GM19463 (cell line): ENCODE data around the gene KLHL3.

Experiments used
- ATAC-seq: cut with Tn5 transposase; IDR thresholded peaks from one replicate; pipeline ENCODE4 v1.9.1; 2021; ENCODE audit warnings: mild to moderate bottlenecking, moderate library complexity; ENCODE audit not compliant: unreplicated experiment

The KLHL3 gene

DNA sequence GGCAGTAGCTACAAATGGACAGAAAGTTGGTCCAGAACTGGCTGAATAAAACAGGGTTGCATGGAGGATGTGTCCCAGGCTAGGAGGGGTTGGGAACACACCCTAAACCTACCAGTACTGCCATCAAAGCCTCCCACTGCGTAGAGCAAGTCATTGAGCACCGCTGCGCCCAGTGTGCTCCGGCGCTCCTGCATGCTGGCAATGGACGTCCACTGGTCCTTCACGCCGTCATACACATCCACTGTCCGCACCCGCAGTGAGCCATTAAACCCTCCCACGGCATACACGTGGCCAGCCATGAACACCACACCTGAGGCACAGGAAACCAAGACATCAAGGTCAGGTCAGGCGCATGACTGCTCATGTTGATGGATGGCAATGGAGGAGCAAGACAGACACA is 97.0 kb downstream of the KLHL3 start:
- no peak for ATAC-seq

DNA sequence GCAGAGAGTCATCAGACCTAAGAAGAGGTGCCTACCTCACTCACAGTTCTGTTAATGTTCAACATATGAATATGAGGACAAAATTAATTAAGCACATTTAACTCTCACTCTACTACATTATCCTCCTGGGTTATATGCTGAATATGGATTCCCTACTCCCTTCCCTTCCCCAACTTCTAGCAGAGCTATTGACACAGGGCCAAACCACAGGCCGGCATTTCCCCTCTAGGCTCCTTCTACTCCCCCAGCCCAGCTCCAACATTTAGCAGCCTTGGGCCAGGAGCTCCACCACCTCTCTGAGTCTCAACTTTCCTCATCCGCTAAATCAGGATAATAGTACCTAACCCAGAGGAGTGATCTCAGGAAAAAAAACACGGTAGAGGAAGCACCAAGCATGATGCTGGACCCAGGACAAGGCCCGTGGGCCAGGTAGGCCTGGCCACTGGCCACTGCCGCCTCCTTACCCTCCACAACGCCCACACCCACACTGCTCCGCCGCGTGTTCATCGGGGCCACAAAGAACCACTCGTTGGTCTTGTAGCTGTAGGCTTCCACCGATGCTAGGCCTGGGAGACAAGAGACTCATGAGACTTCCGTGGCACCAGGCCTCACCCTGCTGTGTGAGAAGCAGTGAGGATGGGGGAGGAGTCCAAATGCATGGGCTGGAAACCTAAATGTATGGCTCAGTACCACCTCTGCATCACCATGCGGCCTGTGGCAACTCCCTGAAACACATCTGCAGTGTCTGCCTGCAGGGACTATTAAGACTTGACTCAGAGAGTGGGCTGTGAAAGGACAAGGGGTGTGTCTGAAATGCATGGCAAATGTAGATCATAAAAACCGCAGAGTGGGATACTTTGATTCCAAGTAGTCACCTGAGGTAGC is 98.8 kb downstream of the KLHL3 start:
- no peak for ATAC-seq

DNA sequence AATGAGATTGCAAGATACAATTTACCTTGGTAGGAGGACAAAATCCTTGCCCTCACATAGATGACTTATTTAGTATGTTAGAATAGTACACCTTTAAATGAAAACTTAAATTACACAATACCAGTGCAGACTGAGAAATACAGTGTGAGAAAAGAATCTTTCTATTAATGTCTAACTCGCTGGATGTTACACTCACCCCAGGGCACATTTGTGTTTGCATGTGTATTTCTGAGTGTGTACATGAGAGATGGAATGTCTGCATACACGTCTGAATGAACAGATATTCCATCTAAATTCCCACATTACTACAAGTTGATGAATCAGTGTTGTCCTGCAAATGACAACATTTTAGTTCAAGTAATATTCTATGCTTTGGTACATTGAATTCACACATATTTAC is 99.8 kb downstream of the KLHL3 start:
- no peak for ATAC-seq

DNA sequence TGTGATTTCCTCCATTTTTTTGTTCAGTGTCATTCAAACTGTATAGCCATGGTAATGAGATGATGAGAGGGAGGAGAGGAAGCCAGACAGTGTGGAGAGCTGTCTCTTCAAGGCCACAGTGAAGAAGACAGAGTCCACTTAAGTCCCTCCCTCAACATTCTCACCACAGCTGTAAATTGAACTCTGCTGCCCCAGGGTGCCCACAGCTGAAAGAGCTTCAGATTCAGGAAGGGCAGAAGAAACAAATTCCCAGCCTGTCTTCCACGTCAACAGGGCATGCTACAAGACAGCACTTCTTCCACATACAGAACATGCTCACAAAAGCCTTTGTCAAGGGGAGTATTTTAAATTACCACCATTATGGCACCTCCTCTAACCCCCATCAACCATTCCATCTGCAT is 100.4 kb downstream of the KLHL3 start:
- ATAC-seq, result no peak

DNA sequence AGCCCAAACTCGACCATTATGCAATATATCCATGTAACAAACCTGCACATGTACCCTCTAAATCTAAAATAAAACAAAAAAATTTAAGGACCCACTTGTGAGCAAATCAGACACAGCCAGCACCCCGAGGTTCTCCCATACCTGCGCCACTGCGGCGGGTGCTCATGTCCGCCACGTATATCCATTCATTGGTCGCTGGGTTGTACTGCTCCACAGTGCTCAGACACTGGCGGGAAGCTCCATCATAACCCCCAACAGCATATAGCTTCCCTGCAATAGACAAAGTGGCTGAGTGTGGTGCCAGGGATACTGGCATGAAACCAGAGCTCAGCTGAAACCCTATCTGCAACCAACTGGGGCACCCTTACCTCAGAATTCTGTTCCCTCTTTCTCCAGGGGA is 102.0 kb downstream of the KLHL3 start:
- ATAC-seq, result no peak

DNA sequence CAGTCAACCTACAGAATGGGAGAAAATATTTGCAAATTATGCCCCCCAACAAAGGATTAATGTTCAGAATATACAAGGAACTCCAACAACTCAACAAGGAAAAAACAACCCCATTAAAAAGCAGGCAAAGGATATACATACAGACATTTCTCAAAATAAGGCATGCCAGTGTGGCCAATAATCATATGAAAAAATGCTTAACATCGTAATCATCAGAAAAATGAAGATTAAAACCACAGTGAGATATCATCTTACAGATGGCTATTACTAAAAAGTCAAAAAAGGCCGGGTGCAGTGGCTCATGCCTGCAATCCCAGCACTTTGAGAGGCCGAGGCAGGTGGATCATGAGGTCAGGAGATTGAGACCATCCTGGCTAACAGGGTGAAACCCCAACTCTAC is 103.2 kb downstream of the KLHL3 start:
- ATAC-seq, result no peak

DNA sequence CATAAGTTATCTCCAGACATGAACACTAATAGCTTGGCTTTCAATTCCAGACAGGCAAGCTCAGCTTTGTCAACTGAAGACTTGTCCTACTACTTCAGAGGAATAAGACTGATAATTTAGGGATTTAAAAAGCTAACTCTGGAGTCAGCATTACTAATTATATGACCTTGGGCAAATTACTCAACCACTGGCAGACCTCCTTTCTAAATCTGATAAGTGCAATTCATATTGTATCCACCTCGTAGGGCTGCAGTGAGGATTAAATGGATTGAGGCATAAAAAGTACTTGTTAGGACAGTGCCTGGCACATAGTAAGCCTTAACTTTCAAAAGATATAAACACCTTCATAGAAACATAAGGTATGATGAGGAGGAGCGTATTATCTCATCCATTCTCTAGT is 104.4 kb downstream of the KLHL3 start:
- no peak for ATAC-seq

DNA sequence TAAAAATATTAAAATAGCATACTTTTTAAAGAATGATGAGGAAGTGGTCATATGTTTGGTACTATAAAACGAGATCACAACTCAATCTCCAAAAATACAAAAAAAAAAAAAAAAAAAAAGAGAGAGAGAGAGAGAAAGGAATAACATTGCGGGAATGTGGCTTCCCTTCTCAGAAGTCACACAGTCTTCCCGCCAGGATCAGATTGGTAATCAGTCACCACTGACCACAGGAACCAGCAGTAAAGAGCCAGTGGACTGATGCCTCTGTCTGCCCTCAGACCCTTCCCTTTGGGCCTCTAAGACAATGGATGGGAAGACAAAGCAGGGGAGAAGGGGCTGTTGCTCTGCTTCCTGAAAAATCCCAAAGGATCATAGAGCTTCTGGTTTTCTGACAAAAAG is 104.9 kb downstream of the KLHL3 start:
- ATAC-seq, result no peak

DNA sequence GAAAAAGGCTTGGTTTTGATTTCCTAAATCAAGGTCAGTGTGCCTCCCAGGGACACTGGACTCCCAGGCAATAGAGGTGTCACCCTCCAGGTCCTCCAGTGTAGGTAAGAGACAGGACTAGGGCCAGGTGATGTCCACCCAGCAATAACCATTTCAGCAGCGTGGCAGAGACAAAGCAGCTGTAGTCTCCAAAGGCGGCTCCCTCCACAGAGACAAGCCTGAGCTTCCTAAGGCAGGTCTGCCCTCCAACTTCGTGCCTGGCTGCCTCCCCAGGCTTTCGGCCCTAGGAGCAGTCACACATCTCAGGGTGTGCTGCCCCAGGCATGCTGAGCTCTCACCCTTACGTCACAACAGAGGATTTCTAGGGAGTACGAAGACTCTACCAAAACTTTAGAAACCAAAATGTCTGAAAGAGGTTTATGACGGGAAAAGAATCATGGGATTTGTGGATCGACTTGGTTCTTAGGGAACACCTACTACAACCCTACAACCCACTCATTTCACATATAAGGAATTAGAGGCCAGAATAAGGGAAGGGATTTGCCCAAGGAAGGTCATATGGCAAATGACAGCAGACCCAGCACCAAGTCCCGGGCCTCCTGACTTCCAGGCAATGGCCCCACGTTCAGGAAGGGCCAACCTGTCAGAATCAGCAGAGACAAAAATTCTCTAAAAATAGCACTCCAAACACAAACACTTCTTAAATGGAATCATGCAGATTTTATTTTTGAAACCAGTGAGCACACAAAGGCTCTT is 105.5 kb downstream of the KLHL3 start:
- no peak for ATAC-seq

DNA sequence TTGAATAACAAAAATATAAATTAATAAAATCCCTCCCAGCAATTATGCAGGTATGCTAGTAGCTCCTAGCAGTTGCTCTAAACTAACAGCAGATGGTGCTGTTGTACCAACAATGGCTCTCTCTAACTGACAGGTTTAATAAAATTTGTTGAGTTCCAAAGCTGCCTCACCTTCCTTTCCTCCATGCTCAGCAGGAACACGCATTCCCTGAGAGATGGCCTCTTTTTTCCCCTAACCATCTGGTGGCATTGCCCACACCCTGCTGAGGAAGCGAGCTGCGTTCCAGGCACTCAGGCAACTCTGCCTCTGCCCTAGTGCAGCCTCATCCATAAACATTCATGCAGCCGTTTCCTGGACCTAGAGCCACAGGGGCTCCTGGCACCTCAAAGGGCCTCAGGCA is 106.2 kb downstream of the KLHL3 start:
- peak; percentile 60 for ATAC-seq

DNA sequence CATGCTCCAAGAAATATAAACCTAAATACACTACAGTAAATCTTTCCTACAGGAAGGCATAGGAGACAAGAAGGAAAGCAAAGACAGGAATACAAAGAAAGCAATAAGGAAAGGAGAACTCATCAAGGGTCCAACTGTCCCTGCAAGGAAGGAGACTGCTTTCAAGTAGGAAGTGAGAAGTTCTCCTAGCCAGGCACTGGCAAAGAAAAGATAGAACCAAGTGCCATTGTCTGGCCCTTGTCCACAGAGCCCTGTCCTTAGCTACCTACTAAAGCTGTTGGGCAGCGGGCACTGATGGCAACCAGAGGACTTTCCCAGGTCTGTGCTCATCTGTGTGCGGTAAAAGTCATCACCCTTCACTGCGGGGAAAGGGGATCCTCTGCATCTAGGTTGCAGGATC is 108.2 kb downstream of the KLHL3 start:
- no peak for ATAC-seq

DNA sequence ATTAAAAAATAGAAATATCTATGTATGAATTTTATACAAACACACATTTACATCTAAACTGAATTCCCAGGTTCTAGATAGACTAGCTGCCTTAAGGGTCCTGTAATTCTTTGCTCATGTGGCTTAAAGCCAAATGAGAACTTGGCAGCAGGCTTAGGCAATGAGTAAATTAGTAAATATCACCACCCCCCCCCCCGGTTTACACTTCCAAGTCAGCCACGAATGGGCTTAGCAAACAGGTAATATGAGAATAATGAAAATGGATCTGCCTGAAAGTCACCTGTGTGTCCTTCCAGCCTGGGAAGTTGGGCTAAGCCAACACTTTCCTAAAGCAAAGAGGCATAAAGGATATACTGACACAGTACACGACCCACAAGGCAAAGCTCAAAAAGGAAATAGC is 108.6 kb downstream of the KLHL3 start:
- no peak for ATAC-seq

DNA sequence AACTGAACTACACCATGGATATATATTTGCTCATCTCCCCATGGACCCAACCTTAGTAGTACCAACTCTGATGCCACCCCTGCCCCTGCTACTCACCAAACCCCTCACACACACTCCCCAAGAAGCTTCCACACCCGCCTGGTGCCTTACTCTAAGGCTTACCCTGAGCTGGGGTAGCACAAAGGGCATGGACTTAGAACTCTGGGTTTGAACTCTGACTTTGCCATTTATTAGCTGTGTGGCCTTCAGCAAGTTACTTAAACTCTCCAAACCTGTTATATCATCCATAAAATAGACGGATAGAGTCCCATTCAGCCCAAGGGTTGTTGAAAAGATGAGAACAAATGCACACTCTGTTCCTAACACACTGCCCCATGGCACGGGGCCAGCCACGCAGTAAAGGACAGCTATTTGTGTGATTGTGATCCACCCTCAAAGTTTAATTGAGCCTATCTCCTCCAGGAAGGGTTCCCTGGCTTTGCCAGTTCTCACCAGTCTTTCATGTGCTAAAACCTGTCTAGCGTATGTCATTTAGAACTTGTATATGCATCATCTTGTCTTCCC is 111.0 kb downstream of the KLHL3 start:
- ATAC-seq, result no peak

DNA sequence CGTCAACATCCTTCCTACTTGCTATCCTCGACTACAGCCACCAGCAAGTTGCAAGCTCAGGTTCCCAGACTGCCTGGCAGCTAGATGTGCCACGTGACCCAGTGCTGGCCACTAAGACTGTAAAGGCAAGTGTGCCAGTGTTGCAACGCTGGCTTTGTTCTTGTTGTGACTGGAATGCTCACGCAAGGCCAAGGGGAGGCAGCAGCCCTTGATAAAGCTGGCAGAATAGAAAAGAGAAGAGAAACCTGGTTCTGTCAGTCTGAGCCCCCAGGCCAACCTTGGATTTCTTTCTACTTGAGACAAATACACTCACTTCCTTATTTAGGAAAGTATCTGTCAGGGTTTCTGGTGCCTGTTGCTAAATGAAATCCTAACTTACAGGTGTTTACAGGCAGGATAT is 113.0 kb downstream of the KLHL3 start:
- peak; percentile 53 for ATAC-seq

DNA sequence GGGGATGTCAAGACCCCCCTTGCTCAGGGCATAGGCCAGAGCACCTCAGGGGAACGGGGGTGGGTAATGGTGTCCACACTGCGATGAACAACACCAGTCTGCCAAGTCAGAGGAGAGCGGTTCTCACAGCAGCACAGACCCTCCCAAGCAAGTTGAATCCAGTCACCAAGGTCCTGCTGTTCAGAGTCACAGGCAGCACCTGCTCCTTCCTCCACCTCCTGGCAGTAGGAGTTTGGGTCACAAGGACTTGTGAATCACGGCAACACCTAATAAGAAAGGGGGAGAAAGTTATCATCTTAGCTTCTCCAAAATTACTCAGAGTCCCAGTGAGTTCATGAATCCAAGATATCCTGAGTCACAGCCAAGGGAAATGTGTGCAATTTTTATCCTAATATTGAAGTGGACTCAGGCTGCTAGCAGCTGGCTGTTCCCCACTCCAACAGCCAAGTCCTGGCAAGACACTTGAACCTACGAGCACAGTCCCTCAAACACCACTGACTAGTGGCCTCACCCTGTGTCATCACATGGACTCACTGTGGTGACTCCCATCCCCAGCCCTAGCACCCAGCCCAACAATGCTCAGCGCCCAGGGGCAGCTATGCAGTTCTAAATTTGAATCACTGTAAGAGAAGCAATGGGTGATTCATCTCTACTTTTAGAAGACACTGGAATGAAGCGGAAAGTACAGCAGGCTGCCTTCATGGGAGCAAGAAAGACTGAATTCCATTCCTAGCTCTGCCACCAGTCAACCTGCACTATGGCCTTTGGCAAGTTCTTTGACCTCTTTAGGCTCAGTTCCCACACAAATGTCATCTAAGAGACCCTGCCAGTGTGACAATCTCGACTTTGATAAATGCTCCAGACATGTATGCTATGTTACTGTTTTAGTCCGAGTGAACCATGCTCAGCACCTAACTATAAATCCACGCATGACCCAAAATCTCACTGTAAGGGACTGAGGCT is 113.7 kb downstream of the KLHL3 start:
- ATAC-seq, result no peak

DNA sequence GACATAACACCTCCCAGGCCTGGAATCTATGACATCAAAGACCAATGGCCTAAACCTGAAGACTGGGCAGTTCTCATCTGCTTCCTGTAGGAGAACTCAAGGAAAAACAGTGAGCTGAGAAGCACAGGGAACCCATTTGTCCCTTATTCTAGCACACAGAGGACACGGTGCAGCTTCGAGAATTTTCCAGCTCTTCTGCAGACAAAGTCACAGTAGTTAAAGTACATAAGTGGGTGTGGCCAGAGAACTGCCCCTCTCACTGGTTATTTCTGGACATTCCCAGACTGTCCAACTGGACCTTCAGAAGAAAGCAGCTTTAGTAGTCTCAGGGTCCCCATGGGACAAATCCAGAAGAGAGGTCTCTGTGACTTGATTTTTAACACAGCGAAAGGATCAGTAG is 114.6 kb downstream of the KLHL3 start:
- ATAC-seq, result no peak

DNA sequence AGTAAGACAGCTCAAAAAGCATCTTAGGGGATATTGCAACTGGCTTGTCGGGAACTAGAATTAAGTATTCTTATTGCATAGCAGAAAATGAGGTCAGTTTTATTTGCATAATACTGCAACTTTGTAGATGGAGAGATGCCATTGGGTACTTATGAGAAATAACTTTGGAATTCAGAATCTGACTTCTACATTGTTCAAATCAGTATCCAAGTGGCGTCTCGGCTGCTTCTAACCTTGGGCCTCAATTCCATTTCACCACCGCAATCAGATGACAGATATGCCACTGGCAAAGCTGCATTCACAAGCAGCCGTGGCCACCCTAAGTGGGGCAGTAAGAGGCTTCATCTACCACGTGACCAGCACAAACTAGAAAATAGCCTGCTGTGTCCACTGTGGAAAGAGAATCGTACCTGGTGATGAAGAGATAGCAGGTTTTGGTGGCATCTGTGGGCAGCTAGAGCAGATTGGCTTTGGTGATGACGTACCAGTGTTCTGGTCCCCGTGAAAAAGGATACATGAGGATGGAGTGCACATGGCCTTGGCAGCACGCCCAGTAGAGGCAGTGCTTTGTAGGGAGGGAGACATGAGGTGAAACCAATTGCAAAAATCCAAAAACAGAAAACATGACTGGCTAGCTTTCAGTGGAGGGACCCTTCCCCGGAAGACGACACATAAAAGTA is 116.6 kb downstream of the KLHL3 start:
- no peak for ATAC-seq

DNA sequence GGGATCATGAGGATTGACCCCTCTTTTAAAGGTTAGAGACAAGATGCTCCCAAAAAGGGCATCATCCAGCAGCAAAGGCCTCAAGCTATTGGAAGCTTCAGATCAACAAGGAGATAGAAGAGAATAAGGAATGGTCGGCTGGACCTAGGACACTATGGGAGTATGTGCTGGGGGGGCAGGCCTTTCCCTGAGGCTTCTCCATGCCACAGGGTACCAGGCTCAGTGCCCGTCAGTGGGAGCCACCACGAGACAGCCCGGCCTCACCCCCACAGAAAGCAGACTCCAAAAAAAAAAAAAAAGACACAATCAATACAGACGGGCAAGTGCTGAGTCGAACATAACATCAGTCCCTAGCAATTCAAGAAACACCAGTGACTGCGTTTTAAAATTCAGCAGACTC is 117.4 kb downstream of the KLHL3 start:
- no peak for ATAC-seq

DNA sequence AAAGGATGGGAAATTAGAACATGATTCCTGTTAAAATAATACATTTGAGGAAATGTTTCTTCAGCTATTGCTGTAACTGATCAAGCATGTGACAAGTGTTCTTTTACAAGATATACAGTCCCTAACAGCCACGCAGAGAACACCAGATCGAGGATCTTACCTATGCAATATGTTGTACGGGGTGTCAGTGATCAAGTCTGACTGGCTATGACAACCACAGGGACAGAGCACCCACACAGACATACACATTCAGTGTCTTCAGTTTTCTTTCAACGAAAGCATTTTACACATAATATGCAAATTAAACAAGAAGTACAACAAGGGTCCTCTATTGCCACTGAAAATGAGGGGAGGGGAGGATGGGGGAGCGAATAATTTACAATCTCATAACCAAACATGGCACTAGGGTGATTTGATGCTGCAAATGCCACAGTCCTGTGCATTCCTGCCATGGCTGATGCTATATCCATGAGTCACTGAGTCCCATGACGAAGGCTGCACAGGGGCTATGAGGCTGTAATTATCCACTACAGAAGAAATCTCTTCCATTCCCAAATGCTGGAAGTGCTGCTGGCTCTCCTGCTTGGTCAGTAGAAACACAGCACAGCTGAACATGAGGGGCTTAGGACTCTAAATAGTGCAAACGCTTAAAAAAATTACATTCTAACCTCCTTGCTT is 118.2 kb downstream of the KLHL3 start:
- ATAC-seq, result no peak

DNA sequence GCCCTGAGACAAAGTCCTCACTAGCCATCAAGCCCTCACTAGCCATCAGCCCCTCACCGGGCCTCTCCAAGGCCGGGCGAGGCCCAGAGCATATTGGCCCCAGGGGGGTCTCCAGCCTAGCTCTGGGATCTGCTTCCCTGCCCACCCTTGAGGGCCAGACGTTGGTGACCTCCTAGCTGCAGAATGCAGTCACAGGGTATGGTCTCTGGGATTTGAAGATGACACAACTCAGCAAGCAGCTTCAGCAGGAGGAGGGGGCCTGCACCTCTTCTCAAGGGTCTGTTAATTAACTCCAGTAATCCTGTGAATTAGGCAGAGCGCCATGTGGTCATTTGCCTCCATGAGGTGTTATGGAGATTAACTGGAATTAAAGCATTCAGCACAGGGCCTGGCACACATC is 119.8 kb downstream of the KLHL3 start:
- ATAC-seq, result no peak
